ENCODE measurements around the gene C4B.
"Not testable (repeated sequence)": the region's sequence is repeated elsewhere in the genome, so short reads cannot be mapped to it uniquely, and the experiment has no call there.

Gene C4B

GRCh38 chr6:32053314-32053713, 38.7 kb downstream of the C4B start:
- not testable (repeated sequence) for DNase-seq (ENCODE audit: low spot score)

- DNase-seq (ENCODE audit: low spot score), result not testable (repeated sequence)
These were observed 41.2 kb downstream of the C4B start for GRCh38 chr6:32055756-32056155.

GRCh38 chr6:32056254-32056653, 41.7 kb downstream of the C4B start:
- DNase-seq (ENCODE audit: low spot score), result no peak

GRCh38 chr6:32057966-32058365, 43.4 kb downstream of the C4B start:
- no peak for DNase-seq (ENCODE audit: low spot score)

GRCh38 chr6:32058511-32058963, 43.9 kb downstream of the C4B start:
- DNase-seq (ENCODE audit: low spot score), result no peak

- no peak for DNase-seq (ENCODE audit: low spot score)
These were observed 46.5 kb downstream of the C4B start for GRCh38 chr6:32060966-32061655.

- DNase-seq (ENCODE audit: low spot score), result no peak
These were observed 50.1 kb downstream of the C4B start for GRCh38 chr6:32064706-32065105.

- not testable (repeated sequence) for DNase-seq (ENCODE audit: low spot score)
These were observed 52.9 kb downstream of the C4B start for GRCh38 chr6:32067521-32067920.

GRCh38 chr6:32068315-32068714, 53.7 kb downstream of the C4B start:
- not testable (repeated sequence) for DNase-seq (ENCODE audit: low spot score)

GRCh38 chr6:32068867-32069266, 54.3 kb downstream of the C4B start:
- no peak for DNase-seq (ENCODE audit: low spot score)

- no peak for DNase-seq (ENCODE audit: low spot score)
These were observed 54.9 kb downstream of the C4B start for GRCh38 chr6:32069460-32069859.

- DNase-seq (ENCODE audit: low spot score), result no peak
These were observed 55.4 kb downstream of the C4B start for GRCh38 chr6:32069878-32070515.

- DNase-seq (ENCODE audit: low spot score), result no peak
These were observed 56.4 kb downstream of the C4B start for GRCh38 chr6:32070814-32071543.

- no peak for DNase-seq (ENCODE audit: low spot score)
These were observed 58.5 kb downstream of the C4B start for GRCh38 chr6:32073101-32073500.

GRCh38 chr6:32073613-32074012, 59.0 kb downstream of the C4B start:
- no peak for DNase-seq (ENCODE audit: low spot score)

GRCh38 chr6:32074996-32075532, 60.5 kb downstream of the C4B start:
- DNase-seq (ENCODE audit: low spot score), result no peak

- DNase-seq (ENCODE audit: low spot score), result no peak
These were observed 61.2 kb downstream of the C4B start for GRCh38 chr6:32075781-32076180.

- DNase-seq (ENCODE audit: low spot score), result no peak
These were observed 61.8 kb downstream of the C4B start for GRCh38 chr6:32076321-32076809.

GRCh38 chr6:32079566-32080290, 65.1 kb downstream of the C4B start:
- DNase-seq (ENCODE audit: low spot score), result no peak

GRCh38 chr6:32081168-32081990, 66.8 kb downstream of the C4B start:
- no peak for DNase-seq (ENCODE audit: low spot score)

GRCh38 chr6:32082478-32082877, 67.9 kb downstream of the C4B start:
- no peak for DNase-seq (ENCODE audit: low spot score)
